ENCODE data around the gene ZBTB45. TPM values are rescaled to one million over a fixed set of nuclear protein-coding genes. Genes with fewer than 3 reads are reported as not detected.

The ZBTB45 gene
- total and polyA plus RNA-seq, 10 of the 15 experiments (the other 5 are each of a cell fraction or from before 2014, with no cell fraction given), result 0.29 to 17.2 (median 4.2) TPM

DNA sequence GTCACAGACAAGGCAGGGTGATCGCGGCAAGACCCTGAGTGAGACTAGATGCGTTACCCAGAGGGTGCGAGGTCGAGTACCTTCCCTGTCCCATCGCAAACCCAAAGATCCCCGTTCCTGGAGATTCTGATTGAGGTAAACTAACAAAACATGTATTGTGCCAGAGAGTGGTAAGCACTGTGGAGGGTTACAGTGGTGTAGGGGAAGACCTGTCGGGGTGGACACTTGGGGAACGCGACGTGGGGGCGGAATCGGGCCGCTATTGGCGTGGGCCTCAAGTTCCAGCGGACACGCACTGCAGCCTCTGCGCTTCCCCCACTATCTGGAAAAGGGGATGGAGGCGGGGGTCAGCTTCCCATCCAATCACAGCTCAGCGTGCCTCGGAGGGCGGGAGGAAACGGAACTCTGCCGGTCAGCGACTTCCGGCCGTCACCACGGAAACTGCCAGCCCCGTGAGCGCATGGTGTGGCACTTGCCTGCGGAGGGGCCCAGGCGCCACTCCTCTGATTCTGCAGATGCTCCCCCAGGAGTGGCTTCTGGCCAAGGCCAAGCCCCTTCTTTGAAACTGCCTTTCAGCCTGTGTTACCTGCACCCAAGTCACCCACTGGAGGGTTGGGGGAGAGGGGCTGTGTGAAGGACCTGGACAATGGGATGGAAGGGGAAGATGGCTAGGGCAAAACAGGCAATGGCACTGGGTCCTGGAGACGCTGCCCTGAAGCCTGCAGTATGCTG, 39.8 kb upstream of the ZBTB45 start (continued):
- TF ChIP-seq, protein P1, sequence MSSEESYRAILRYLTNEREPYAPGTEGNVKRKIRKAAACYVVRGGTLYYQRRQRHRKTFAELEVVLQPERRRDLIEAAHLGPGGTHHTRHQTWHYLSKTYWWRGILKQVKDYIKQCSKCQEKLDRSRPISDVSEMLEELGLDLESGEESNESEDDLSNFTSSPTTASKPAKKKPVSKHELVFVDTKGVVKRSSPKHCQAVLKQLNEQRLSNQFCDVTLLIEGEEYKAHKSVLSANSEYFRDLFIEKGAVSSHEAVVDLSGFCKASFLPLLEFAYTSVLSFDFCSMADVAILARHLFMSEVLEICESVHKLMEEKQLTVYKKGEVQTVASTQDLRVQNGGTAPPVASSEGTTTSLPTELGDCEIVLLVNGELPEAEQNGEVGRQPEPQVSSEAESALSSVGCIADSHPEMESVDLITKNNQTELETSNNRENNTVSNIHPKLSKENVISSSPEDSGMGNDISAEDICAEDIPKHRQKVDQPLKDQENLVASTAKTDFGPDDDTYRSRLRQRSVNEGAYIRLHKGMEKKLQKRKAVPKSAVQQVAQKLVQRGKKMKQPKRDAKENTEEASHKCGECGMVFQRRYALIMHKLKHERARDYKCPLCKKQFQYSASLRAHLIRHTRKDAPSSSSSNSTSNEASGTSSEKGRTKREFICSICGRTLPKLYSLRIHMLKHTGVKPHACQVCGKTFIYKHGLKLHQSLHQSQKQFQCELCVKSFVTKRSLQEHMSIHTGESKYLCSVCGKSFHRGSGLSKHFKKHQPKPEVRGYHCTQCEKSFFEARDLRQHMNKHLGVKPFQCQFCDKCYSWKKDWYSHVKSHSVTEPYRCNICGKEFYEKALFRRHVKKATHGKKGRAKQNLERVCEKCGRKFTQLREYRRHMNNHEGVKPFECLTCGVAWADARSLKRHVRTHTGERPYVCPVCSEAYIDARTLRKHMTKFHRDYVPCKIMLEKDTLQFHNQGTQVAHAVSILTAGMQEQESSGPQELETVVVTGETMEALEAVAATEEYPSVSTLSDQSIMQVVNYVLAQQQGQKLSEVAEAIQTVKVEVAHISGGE (CRISPR knock-in tag; IDR thresholded peaks at IDR 0.05), result peak; percentile 8; the same call in 1 of the 2 replicates
- TF ChIP-seq RELA (IDR thresholded peaks at IDR 0.05; ENCODE audit: borderline replicate concordance, partially characterized antibody) (no peak), HCFC1 (IDR thresholded peaks at IDR 0.05; ENCODE audit: low read length) (peak; percentile 53; the same call in 1 of the 2 replicates), SPI1 (IDR thresholded peaks at IDR 0.05; ENCODE audit: borderline replicate concordance, insufficient read depth, low read depth, low read length) (peak; percentile 50; the same call in 1 of the 2 replicates), ATF7 (IDR thresholded peaks at IDR 0.05; ENCODE audit: low read depth) (no peak), SMARCA5 (IDR thresholded peaks at IDR 0.05) (peak; percentile 99), NFIC (IDR thresholded peaks at IDR 0.05; ENCODE audit: low read depth, low read length) (no peak), ZSCAN29 (IDR thresholded peaks at IDR 0.05) (no peak), SUZ12 (IDR thresholded peaks at IDR 0.05; ENCODE audit: unreplicated experiment) (no peak), CBX3 (IDR thresholded peaks at IDR 0.05; ENCODE audit: borderline replicate concordance, low read depth) (no peak), NRF1 (conservative IDR thresholded peaks at IDR 0.05; ENCODE audit: low read depth, low read length) (no peak), SIX5 (IDR thresholded peaks at IDR 0.05; ENCODE audit: low read depth, low read length, severe bottlenecking) (no peak), KDM1A (IDR thresholded peaks at IDR 0.05; ENCODE audit: borderline replicate concordance) (no peak), MXI1 (IDR thresholded peaks at IDR 0.05; ENCODE audit: low read depth, low read length) (peak; percentile 97), ZNF217 (IDR thresholded peaks at IDR 0.05) (no peak), CBX5 (IDR thresholded peaks at IDR 0.05; ENCODE audit: low read depth) (no peak)
- TF ChIP-seq, protein P2, sequence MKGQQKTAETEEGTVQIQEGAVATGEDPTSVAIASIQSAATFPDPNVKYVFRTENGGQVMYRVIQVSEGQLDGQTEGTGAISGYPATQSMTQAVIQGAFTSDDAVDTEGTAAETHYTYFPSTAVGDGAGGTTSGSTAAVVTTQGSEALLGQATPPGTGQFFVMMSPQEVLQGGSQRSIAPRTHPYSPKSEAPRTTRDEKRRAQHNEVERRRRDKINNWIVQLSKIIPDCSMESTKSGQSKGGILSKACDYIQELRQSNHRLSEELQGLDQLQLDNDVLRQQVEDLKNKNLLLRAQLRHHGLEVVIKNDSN (IDR thresholded peaks at IDR 0.05; ENCODE audit: borderline replicate concordance, extremely low read length, insufficient read depth, low read depth, low read length), result no peak
- TF ChIP-seq, protein P3, sequence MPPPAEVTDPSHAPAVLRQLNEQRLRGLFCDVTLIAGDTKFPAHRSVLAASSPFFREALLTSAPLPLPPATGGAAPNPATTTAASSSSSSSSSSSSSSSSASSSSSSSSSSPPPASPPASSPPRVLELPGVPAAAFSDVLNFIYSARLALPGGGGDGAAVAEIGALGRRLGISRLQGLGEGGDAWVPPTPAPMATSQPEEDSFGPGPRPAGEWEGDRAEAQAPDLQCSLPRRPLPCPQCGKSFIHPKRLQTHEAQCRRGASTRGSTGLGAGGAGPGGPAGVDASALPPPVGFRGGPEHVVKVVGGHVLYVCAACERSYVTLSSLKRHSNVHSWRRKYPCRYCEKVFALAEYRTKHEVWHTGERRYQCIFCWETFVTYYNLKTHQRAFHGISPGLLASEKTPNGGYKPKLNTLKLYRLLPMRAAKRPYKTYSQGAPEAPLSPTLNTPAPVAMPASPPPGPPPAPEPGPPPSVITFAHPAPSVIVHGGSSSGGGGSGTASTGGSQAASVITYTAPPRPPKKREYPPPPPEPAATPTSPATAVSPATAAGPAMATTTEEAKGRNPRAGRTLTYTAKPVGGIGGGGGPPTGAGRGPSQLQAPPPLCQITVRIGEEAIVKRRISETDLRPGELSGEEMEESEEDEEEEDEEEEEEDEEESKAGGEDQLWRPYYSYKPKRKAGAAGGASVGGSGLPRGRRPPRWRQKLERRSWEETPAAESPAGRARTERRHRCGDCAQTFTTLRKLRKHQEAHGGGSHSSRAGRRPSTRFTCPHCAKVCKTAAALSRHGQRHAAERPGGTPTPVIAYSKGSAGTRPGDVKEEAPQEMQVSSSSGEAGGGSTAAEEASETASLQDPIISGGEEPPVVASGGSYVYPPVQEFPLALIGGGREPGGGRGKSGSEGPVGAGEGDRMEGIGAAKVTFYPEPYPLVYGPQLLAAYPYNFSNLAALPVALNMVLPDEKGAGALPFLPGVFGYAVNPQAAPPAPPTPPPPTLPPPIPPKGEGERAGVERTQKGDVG (CRISPR knock-in tag; IDR thresholded peaks at IDR 0.05), result 0 out of 2 replicates have a peak, but pooled peaks have one; percentile 47
- TF ChIP-seq, protein P4, sequence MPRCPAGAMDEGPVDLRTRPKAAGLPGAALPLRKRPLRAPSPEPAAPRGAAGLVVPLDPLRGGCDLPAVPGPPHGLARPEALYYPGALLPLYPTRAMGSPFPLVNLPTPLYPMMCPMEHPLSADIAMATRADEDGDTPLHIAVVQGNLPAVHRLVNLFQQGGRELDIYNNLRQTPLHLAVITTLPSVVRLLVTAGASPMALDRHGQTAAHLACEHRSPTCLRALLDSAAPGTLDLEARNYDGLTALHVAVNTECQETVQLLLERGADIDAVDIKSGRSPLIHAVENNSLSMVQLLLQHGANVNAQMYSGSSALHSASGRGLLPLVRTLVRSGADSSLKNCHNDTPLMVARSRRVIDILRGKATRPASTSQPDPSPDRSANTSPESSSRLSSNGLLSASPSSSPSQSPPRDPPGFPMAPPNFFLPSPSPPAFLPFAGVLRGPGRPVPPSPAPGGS (IDR thresholded peaks at IDR 0.05; ENCODE audit: borderline replicate concordance, insufficient read depth, low read depth, low read length, poor library complexity, severe bottlenecking), result no peak
- TF ChIP-seq, protein P5, sequence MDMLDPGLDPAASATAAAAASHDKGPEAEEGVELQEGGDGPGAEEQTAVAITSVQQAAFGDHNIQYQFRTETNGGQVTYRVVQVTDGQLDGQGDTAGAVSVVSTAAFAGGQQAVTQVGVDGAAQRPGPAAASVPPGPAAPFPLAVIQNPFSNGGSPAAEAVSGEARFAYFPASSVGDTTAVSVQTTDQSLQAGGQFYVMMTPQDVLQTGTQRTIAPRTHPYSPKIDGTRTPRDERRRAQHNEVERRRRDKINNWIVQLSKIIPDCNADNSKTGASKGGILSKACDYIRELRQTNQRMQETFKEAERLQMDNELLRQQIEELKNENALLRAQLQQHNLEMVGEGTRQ (IDR thresholded peaks at IDR 0.05; ENCODE audit: borderline replicate concordance, low read depth, low read length), result no peak

Data from GM12878 (cell line).